HCT116 (cell line): ENCODE data around the gene SHC4. TPM values are rescaled to one million over a fixed set of nuclear protein-coding genes. Genes with fewer than 3 reads are reported as not detected.

ENCODE experiments used
- ATAC-seq: fragments of 200-7000 bp; cut with Tn5 transposase; 2 replicates; pipeline ENCODE4 v1.9.1; 2020; ENCODE audit warnings: mild to moderate bottlenecking, moderate library complexity
- BruUV-seq: library from RNA; stranded (reverse); fragments of 400-500 nt; replicated peaks from 2 replicates; lab custom pipeline; 2021; lab: Mats Ljungman, UMichigan
- CTCF ChIA-PET: fragments of 300-600 bp; sonication (Branson Sonifier 250); formaldehyde crosslinking; loops from one replicate; lab custom pipeline; 2021; ENCODE audit warnings: antibody characterized with exemption; lab: Charles Lee
- POLR2A ChIA-PET: fragments of 300-600, 350-600 bp; sonication (Branson Sonifier 250); formaldehyde crosslinking; loops from one replicate; lab custom pipeline; 2021; ENCODE audit warnings: antibody characterized with exemption; lab: Charles Lee
- RAD21 ChIA-PET, 2 experiments: fragments of 300-600 bp; sonication (Branson Sonifier 250); formaldehyde crosslinking; loops; one replicate each; lab custom pipeline; 2023; ENCODE audit warnings: low total read pairs in 2 of 2; ENCODE audit not compliant: uncharacterized antibody in 2 of 2, unreplicated experiment in 2 of 2, low non-redundant PET in 1 of 2; lab: Charles Lee
- DNase-seq: peaks from one replicate; pipeline ENCODE4 v3.0.0-alpha.2; 2010; ENCODE audit warnings: low read depth, low spot score
- H2AFZ ChIP-seq: fragments of 200-600 bp; shearing (Covaris generic), sonication (generic); 2 replicates; pipeline ENCODE4 v1.6.1; 2017; ENCODE audit warnings: low read depth, mixed run types, mixed read lengths, antibody characterized with exemption, low read length; ENCODE audit not compliant: poor library complexity, severe bottlenecking
- H3K27ac ChIP-seq: 2 replicates; pipeline ENCODE4 v1.5.1; 2012; ENCODE audit warnings: low read depth, low read length
- H3K27me3 ChIP-seq: fragments of 200-600 bp; sonication (generic); 2 replicates; pipeline ENCODE4 v1.6.1; 2016; ENCODE audit warnings: mixed run types, low read length, mixed read lengths; ENCODE audit not compliant: insufficient read depth
- H3K36me3 ChIP-seq, 2 experiments: fragments of 200-500 bp in 1 of 2; fragments of 200-600 bp in 1 of 2; sonication (Bioruptor generic) in 1 of 2; sonication (generic) in 1 of 2; 2 replicates each; pipeline versions ENCODE4 v1.5.1 to v1.6.1; 2014 to 2016; ENCODE audit warnings: low read length in 2 of 2, inconsistent platforms in 1 of 2, mixed read lengths in 1 of 2, mixed run types in 1 of 2; ENCODE audit not compliant: insufficient read depth in 2 of 2, control insufficient read depth in 1 of 2
- H3K4me1 ChIP-seq, 2 experiments: fragments of 200-600 bp in 1 of 2; sonication (generic) in 1 of 2; 2 replicates each; pipeline versions ENCODE4 v1.5.1 to v1.6.1; 2012 to 2017; ENCODE audit warnings: low read length in 2 of 2, inconsistent platforms in 1 of 2, mild to moderate bottlenecking in 1 of 2, mixed read lengths in 1 of 2, mixed run types in 1 of 2, moderate library complexity in 1 of 2; ENCODE audit not compliant: insufficient read depth in 2 of 2, control insufficient read depth in 1 of 2
- H3K4me2 ChIP-seq: fragments of 200-600 bp; sonication (generic); 2 replicates; pipeline ENCODE4 v1.6.1; 2017; ENCODE audit warnings: mixed run types, low read length, mixed read lengths
- H3K4me3 ChIP-seq, 2 experiments: fragments of 200-600 bp in 1 of 2; sonication (generic) in 1 of 2; replicated peaks in 1 of 2; 2 replicates each; pipeline ENCODE4 v1.5.1; 2011 to 2016; ENCODE audit warnings: low read length in 2 of 2, control low read depth in 1 of 2, low read depth in 1 of 2, mild to moderate bottlenecking in 1 of 2, mixed read lengths in 1 of 2, mixed run types in 1 of 2
- H3K79me2 ChIP-seq: fragments of 200-600 bp; sonication (generic); 2 replicates; pipeline ENCODE4 v1.6.1; 2017; ENCODE audit warnings: mild to moderate bottlenecking, mixed run types, low read length, moderate library complexity, mixed read lengths; ENCODE audit not compliant: insufficient read depth
- H3K9ac ChIP-seq: fragments of 200-600 bp; sonication (generic); 2 replicates; pipeline ENCODE4 v1.6.1; 2016; ENCODE audit warnings: low read length, mixed read lengths
- H3K9me2 ChIP-seq: fragments of 200-600 bp; sonication (generic), shearing (Covaris generic); 2 replicates; pipeline ENCODE4 v1.6.1; 2017; ENCODE audit warnings: mixed run types, mild to moderate bottlenecking, moderate library complexity; ENCODE audit not compliant: insufficient read depth
- H3K9me3 ChIP-seq, 2 experiments: fragments of 200-500 bp in 1 of 2; fragments of 200-600 bp in 1 of 2; sonication (Bioruptor generic) in 1 of 2; sonication (generic) in 1 of 2; 2 replicates each; pipeline ENCODE4 v1.6.1; 2014 to 2017; ENCODE audit warnings: low read length in 2 of 2, mixed read lengths in 2 of 2, inconsistent platforms in 1 of 2, low read depth in 1 of 2, mild to moderate bottlenecking in 1 of 2, mixed run types in 1 of 2, moderate library complexity in 1 of 2; ENCODE audit not compliant: control insufficient read depth in 1 of 2, insufficient read depth in 1 of 2
- H4K20me1 ChIP-seq: fragments of 200-600 bp; sonication (generic), shearing (Covaris generic); 2 replicates; pipeline ENCODE4 v1.6.1; 2017; ENCODE audit warnings: mixed run types, mild to moderate bottlenecking, moderate library complexity; ENCODE audit not compliant: insufficient read depth
- ATF3 ChIP-seq: IDR thresholded peaks from 2 replicates; pipeline ENCODE4 v1.6.1; 2012
- EGR1 ChIP-seq: IDR thresholded peaks from 2 replicates; pipeline ENCODE4 v1.6.1; 2012; ENCODE audit warnings: low read depth
- EZH2 ChIP-seq: fragments of 200-600 bp; sonication (generic); IDR thresholded peaks from 2 replicates; pipeline ENCODE4 v1.6.1; 2017; ENCODE audit warnings: antibody characterized with exemption, mixed run types
- FOSL1 ChIP-seq: IDR thresholded peaks from 2 replicates; pipeline ENCODE4 v1.6.1; 2012; ENCODE audit warnings: low read depth
- MAX ChIP-seq: IDR thresholded peaks from 2 replicates; pipeline ENCODE4 v1.6.1; 2012
- POLR2AphosphoS5 ChIP-seq: IDR thresholded peaks from 2 replicates; pipeline ENCODE4 v1.6.1; 2011; ENCODE audit warnings: mild to moderate bottlenecking, low read depth, low read length, moderate library complexity
- RAD21 ChIP-seq: IDR thresholded peaks from 2 replicates; pipeline ENCODE4 v1.6.1; 2012; ENCODE audit warnings: low read depth, mild to moderate bottlenecking
- REST ChIP-seq: IDR thresholded peaks from 2 replicates; pipeline ENCODE4 v1.6.1; 2012; ENCODE audit warnings: low read depth
- SP1 ChIP-seq: IDR thresholded peaks from 2 replicates; pipeline ENCODE4 v1.6.1; 2012; ENCODE audit warnings: low read depth
- TCF7L2 ChIP-seq: IDR thresholded peaks from 2 replicates; pipeline ENCODE4 v1.7.0; 2011; ENCODE audit warnings: borderline replicate concordance, inconsistent platforms; ENCODE audit not compliant: insufficient read depth, insufficient read length; ENCODE audit errors: extremely low read depth
- YY1 ChIP-seq: IDR thresholded peaks from 2 replicates; pipeline ENCODE4 v1.6.1; 2011; ENCODE audit warnings: low read length, low read depth, moderate library complexity, mild to moderate bottlenecking; ENCODE audit not compliant: insufficient replicate concordance; ENCODE audit errors: extremely low read depth
- ZBTB33 ChIP-seq: IDR thresholded peaks from 2 replicates; pipeline ENCODE4 v1.6.1; 2011; ENCODE audit warnings: mild to moderate bottlenecking, low read length, moderate library complexity; ENCODE audit not compliant: insufficient replicate concordance; ENCODE audit errors: extremely low read depth
- ZNF274 ChIP-seq: fragments of 200-500 bp; sonication (Bioruptor generic); IDR thresholded peaks from 2 replicates; pipeline ENCODE4 v1.6.1; 2014; ENCODE audit warnings: mild to moderate bottlenecking, low read depth, low read length, inconsistent platforms
- intact Hi-C: fragments of 100-400 bp; cut with micrococcal nuclease; formaldehyde crosslinking; loops from 2 replicates; pipeline ENCODE4 v1.10.0; 2022
- total RNA-seq: library from RNA; stranded (reverse); gene quantifications from one replicate; pipeline ENCODE4 v1.2.1, GENCODE V29; 2021; ENCODE audit not compliant: unreplicated experiment

The SHC4 gene
- total RNA-seq, 1 experiment from 2014 or later, result 0.44 TPM

- DNase-seq (no peak), ATAC-seq (no peak)
- H3K9me3 ChIP-seq, result no peaks in the 10 kb centered on the region
- ChIA-PET CTCF (no interaction called here), POLR2A (no interaction called here), RAD21 (no interaction called here)
- H3K9me2 ChIP-seq, result no peaks in the 10 kb centered on the region
- no peak overlapping the region for H3K4me2 ChIP-seq
- intact Hi-C loops, result no loop called here
- no peaks in the 10 kb centered on the region for H3K36me3 ChIP-seq
- peaks cover 7 to 10% of the 10 kb centered on the region in 2 experiments; a peak in 2 of 4 replicates for H3K4me1 ChIP-seq
- no peak overlapping the region for H3K27ac ChIP-seq
- H3K9ac ChIP-seq, result no peak overlapping the region
- H3K4me3 ChIP-seq, result no peak overlapping the region
- BruUV-seq, result no TSS peak
- H3K27me3 ChIP-seq, result no peaks in the 10 kb centered on the region
- H4K20me1 ChIP-seq, result no peaks in the 10 kb centered on the region
- H3K79me2 ChIP-seq, result no peaks in the 10 kb centered on the region
- TF ChIP-seq ZBTB33 (no peak), RAD21 (no peak)
- H2AFZ ChIP-seq, result no peak overlapping the region
Measured at GRCh38 chr15:48922046-48922445, 41.7 kb downstream of the SHC4 start.

GRCh38 chr15:48916721-48917120 is 47.0 kb downstream of the SHC4 start:
- no peak for ATAC-seq
- intact Hi-C loops, result no loop called here
- H3K9ac ChIP-seq, result no peak overlapping the region
- no peaks in the 10 kb centered on the region for H3K27me3 ChIP-seq
- DNase-seq, result no peak
- no peaks in the 10 kb centered on the region for H3K9me3 ChIP-seq
- BruUV-seq, result no TSS peak
- H3K9me2 ChIP-seq, result no peaks in the 10 kb centered on the region
- H3K4me3 ChIP-seq, result no peak overlapping the region
- RAD21 ChIA-PET, result interaction anchor here in 1 of 2 experiments (0.7 kb wide), 1 partner anchor 106 kb away, joined by 3 read pairs; the partner anchor contains the start of gene CEP152
- peaks cover 0 to 9% of the 10 kb centered on the region in 2 experiments; a peak in 2 of 4 replicates for H3K4me1 ChIP-seq
- H3K4me2 ChIP-seq, result no peak overlapping the region
- no peaks in the 10 kb centered on the region for H3K79me2 ChIP-seq
- POLR2A ChIA-PET, result no interaction called here
- H2AFZ ChIP-seq, result no peak overlapping the region
- CTCF ChIA-PET, result no interaction called here
- no peak overlapping the region for H3K27ac ChIP-seq
- no peaks in the 10 kb centered on the region for H3K36me3 ChIP-seq
- no peaks in the 10 kb centered on the region for H4K20me1 ChIP-seq
- no peak for TF ChIP-seq RAD21
- no peak for TF ChIP-seq REST
- TF ChIP-seq POLR2AphosphoS5, result no peak
- TF ChIP-seq MAX, result no peak
- no peak for TF ChIP-seq YY1
- no peak for TF ChIP-seq EGR1
- no peak for TF ChIP-seq ATF3
- TF ChIP-seq TCF7L2, result no peak
- no peak for TF ChIP-seq ZNF274
- no peak for TF ChIP-seq SP1
- no peak for TF ChIP-seq FOSL1
- no peak for TF ChIP-seq EZH2
